NCI-H1436 (cell line): Measurements from ENCODE around the gene MACO1.
A peak's percentile ranks its signal among the peaks of the same experiment; 100 is the strongest.

Experiments used
- DNase-seq: peaks from one replicate; lab custom pipeline; 2025; lab: John Stamatoyannopoulos, UW

The MACO1 gene

DNA sequence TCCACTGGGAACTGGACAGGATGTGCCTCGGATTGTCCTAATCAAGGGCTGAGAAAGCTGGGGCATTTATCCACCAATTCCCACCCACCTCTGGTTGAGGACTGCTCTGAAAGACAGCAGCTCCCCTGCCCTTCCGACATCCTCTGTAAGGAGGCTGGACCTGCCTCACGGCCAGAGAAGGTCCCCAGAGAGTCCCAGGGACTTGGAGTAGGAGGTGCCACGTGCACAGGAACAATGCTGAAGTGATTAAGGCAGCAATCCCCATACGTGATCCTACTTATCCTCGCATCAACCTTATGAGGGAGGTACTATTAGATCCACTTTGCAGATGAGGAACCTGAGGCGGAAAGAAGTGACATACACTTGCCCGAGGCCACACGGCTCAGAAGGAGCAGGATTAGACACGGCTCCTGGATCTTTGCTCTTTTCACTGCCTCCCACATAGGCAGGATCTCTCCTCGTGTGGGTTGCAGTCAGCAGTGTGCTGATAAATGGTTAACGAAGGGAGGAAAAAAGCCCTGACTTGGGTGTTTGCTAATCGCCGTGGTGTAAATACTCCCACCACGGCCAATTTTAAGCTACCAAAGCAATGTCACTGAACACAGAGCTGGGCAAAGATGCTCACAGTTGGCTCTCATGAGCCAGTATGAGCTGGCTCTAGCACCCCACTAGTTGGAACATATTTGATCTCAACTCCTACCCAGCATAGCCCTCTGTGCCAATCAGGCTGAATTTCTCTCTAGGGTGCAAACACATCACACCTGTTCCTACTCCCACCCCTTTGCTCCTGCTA lies 94.1 kb downstream of the MACO1 start:
- DNase-seq = no peak

- DNase-seq = no peak
These were observed 94.6 kb downstream of the MACO1 start for GRCh38 chr1:25525361-25525688.

DNA sequence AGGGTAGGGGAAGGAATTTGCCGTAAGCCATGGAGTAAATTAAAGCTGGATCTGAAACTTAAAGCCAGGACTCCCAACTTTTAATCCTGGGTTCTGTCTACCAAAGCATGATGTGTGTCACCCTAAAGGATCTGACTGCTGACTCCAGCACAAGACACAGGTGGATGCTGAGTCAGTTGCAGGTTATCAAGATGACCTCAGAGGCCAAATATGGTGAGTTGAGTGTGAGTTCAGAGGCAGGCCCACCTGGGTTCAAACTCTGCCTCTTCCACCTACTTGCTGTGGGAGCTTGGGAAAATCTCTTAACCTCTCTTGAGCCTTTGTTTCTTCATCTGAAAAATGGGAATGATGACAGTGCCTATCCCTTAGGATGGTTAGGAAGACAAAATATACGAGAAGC lies 96.1 kb downstream of the MACO1 start:
- no peak for DNase-seq

- DNase-seq = no peak
These were observed 96.6 kb downstream of the MACO1 start for GRCh38 chr1:25527226-25527846.

- DNase-seq = no peak
These were observed 97.4 kb downstream of the MACO1 start for GRCh38 chr1:25527946-25528595.

DNA sequence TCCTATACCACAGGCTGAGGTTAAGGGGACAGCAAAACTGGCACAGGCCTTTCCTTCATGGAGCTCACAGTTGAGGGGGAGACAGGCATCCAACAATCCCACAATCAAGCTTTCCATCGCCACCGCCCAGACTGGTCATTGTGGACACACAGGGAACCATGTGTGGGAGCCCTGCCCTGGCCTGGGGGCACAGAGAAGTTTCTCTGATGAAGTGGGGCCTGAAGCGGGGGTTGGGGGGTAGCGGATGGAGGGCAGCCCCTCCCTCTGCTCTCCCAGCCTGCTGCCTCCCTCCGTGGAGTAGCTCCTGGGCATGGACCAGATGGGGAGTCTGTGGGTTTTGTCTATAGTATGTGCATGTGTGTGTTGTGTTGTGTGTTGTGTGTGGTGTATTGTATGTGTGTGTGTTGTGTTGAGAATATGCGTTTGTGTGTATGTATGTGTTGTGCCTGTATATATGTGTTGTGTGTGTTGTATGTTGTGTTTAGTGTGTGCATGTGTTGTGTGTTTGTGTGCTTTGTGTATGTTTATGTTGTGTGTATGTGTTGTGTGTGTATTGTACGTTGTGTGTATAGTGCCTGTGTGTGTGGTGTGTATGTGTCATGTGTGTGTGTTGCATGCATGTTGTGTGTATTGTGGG lies 98.3 kb downstream of the MACO1 start:
- no peak for DNase-seq

- DNase-seq = peak; percentile 30
These were observed 99.0 kb downstream of the MACO1 start for GRCh38 chr1:25529518-25530185.

GRCh38 chr1:25530186-25531081 lies 99.7 kb downstream of the MACO1 start:
- DNase-seq = no peak

DNA sequence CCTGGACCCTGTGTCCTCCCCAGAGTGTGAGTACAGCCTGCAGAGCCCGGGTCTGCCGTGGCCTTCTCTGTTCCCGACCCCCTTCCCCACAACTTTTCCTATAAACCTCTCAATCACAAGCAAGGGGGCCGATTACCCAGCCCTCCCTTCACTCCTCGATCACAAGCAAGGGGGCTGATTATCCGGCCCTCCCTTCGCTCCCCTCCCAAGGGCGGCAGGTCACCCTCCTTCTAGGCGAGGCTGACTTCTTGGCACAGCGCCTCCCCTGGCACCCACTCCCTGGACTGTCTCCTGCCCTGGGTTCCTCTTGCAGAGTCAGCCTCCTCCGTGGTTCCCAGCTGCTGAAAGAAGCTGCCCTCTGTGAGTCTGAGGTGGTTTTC lies 100.4 kb downstream of the MACO1 start:
- DNase-seq = no peak

GRCh38 chr1:25532970-25533369 lies 102.3 kb downstream of the MACO1 start:
- no peak for DNase-seq

GRCh38 chr1:25533775-25534409 lies 103.2 kb downstream of the MACO1 start:
- no peak for DNase-seq

DNA sequence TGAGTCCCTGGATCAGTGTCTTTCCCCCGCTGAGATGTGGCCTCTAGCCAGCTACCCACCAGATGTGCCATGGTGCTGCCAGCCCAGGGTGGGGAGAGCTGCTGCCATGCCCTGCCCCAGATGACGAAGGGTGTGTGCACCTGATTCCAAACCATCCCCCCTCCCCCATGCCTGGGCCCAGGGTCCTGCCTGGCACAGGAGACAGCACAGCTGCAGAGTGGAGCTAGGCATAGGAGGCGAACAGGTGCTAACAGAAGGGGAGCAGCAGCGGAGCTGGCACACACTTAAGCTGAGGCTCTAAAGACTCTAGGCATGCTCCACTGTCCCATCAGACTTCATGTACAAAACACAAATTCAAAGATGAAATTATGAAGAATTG lies 103.7 kb downstream of the MACO1 start:
- no peak for DNase-seq

- no peak for DNase-seq
These were observed 105.4 kb downstream of the MACO1 start for GRCh38 chr1:25536124-25536523.

GRCh38 chr1:25537153-25537831 lies 106.6 kb downstream of the MACO1 start:
- no peak for DNase-seq

DNA sequence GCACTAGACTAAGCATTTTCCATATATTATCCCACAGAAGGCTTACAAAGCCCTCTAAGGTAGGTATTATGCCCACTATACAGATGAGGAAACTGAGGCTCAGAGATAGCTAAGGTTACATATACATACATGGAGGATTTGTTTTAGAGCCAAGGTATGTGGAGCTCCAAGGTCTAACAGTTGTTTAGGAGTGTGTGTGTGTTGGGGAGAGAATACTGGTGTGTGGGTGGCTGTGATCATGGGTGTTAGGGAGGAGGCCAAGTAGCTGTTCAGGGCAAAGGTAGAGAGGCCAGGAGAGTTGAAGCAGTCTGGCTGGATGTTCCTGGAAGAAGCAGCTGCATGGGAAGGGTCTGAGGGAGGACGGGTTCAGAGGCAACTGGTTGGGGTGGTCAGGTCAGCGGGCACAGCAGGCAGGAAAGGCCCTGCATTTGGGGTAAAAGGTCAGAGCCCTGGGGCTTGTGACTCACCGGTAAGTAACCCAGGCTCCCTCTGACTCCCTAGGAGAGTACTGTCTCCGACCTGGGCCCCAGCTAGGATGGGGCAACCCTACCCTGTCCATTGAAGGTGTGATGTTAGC lies 107.6 kb downstream of the MACO1 start:
- no peak for DNase-seq

DNA sequence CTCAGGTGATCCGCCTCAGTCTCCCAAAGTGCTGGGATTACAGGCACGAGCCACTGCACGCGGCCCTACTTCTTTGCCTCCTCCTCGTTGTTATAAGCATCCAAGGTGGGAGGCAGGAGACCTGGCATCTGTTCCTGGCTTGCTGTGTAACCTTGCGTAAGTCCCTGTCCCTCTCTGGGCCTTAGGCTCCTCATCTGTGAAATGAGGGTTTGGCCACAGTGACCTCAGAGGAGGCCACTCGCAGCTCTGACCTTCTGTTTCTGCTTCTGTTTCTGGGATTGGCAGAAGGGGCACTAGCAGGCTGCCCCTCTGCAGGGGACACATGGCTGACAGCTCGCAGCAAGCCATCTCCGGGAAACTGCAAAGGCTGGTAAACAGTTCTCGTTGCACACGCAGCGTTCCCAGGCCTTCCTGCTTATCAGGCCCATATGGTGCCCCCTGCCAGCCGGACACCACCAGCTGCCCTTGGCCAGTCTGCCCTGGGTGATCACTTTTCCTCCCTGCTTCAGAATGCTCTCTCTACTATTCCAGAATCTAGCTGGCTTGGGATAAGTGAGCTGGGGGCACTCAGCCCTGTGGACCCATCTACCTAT lies 110.1 kb downstream of the MACO1 start:
- DNase-seq = no peak

- DNase-seq = no peak
These were observed 110.7 kb downstream of the MACO1 start for GRCh38 chr1:25541425-25541824.

DNA sequence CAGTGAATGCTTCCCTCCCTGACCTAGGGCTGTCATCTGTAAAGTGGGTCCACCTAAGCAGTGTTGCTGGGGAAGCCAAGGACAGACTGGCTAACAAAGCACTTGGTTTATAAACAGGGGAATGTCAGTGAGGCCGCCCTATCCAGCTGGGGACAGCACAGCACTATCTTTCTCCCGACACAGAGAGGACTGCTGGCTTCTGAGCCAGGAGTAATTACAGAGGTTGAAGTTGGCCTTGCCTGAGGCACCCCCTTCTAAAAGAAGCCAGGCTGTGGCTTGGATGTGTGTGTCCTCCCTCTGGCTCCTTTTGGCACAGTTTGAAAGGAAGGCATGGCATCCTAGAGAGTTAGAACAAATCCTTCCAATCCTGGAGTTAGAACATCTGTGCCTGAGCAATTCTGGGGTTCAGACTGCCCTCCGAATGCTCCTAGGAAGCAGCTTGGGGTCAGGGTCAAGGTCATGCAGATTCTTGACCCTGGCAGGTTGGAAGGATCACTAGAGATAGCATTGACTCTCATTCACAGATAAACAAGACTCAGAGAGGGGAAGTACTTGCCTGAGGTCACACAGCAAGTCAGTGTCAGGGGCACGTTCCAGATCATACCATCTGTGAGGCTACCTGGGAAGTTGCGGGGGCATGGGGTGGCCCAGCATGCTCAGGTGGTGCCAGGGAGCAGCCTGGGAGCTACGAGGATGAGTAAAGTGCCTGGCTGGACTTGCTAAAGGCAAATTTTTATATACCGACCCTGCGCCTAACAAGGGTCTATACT lies 111.4 kb downstream of the MACO1 start:
- no peak for DNase-seq

- DNase-seq = no peak
These were observed 112.3 kb downstream of the MACO1 start for GRCh38 chr1:25543005-25543424.
